T-cell (primary cell): Measurements from ENCODE around the gene AHRR. TPM values are rescaled to one million over a fixed set of nuclear protein-coding genes. Genes with fewer than 3 reads are reported as not detected.
"Not testable (repeated sequence)": the region's sequence is repeated elsewhere in the genome, so short reads cannot be mapped to it uniquely, and the experiment has no call there.

ENCODE experiments used
- ATAC-seq, 4 experiments: fragments of 200-7000 bp in 3 of 4; fragments of 150-1000 bp in 1 of 4; cut with Tn5 transposase; replicated peaks in 1 of 4; 1 replicate in 3 of 4; 2 replicates in 1 of 4; pipeline ENCODE4 v1.10.0; 2021; ENCODE audit warnings: moderate library complexity in 3 of 4, mild to moderate bottlenecking in 2 of 4, moderate number of reproducible peaks in 1 of 4
- CTCF ChIA-PET, 2 donors: fragments of 300-600 bp; sonication (Branson Sonifier 250); formaldehyde crosslinking; loops; one replicate each; lab custom pipeline; 2022; ENCODE audit warnings: antibody characterized with exemption in 2 of 2; lab: Charles Lee
- POLR2A ChIA-PET, 2 donors: fragments of 300-600 bp; sonication (Branson Sonifier 250); formaldehyde crosslinking; loops; one replicate each; lab custom pipeline; 2022; ENCODE audit warnings: antibody characterized with exemption in 2 of 2; lab: Charles Lee
- DNase-seq, 35 experiments: peaks; one replicate each; pipeline versions ENCODE4 v3.0.0 to v3.0.0-alpha.2; 2013 to 2023
- H3K27ac ChIP-seq: one replicate; pipeline ENCODE4 v1.5.1; 2013; ENCODE audit warnings: low read length
- H3K27me3 ChIP-seq, 2 experiments: replicated peaks in 1 of 2; 1 replicate in 1 of 2; 2 replicates in 1 of 2; pipeline versions ENCODE4 v1.6.1 to v1.7.0; 2013; ENCODE audit warnings: low read length in 1 of 2, mixed read lengths in 1 of 2; ENCODE audit not compliant: control insufficient read depth in 2 of 2, insufficient read depth in 2 of 2; ENCODE audit errors: extremely low read depth in 1 of 2
- H3K36me3 ChIP-seq, 2 donors: 1 replicate in 1 of 2; 2 replicates in 1 of 2; pipeline versions ENCODE4 v1.6.1 to v1.7.0; 2013; ENCODE audit warnings: low read length in 1 of 2; ENCODE audit not compliant: control insufficient read depth in 2 of 2, insufficient read depth in 1 of 2; ENCODE audit errors: extremely low read depth in 1 of 2
- H3K4me1 ChIP-seq, 2 experiments: 1 replicate in 1 of 2; 2 replicates in 1 of 2; pipeline versions ENCODE4 v1.6.1 to v1.7.0; 2013; ENCODE audit warnings: low read length in 2 of 2, mixed read lengths in 1 of 2; ENCODE audit not compliant: insufficient read depth in 2 of 2, control insufficient read depth in 1 of 2; ENCODE audit errors: extremely low read depth in 1 of 2
- H3K4me3 ChIP-seq, 2 donors: 1 replicate in 1 of 2; 2 replicates in 1 of 2; pipeline versions ENCODE4 v1.5.1 to v1.7.0; 2013; ENCODE audit warnings: mild to moderate bottlenecking in 2 of 2, low read length in 1 of 2, moderate library complexity in 1 of 2; ENCODE audit not compliant: control insufficient read depth in 1 of 2; ENCODE audit errors: extremely low read depth in 1 of 2
- H3K9me3 ChIP-seq: 2 replicates; pipeline ENCODE4 v1.7.0; 2013
- H3K27ac Mint-ChIP-seq, 2 donors: one replicate each; pipeline ENCODE4 v1.8.0; 2020 to 2021; ENCODE audit warnings: mild to moderate bottlenecking in 2 of 2, mixed read lengths in 2 of 2
- H3K27me3 Mint-ChIP-seq, 2 donors: one replicate each; pipeline ENCODE4 v1.8.0; 2021 to 2022; ENCODE audit warnings: mixed read lengths in 2 of 2
- H3K36me3 Mint-ChIP-seq: one replicate; pipeline ENCODE4 v1.8.0; 2021; ENCODE audit warnings: mixed read lengths
- H3K4me1 Mint-ChIP-seq, 3 donors: one replicate each; pipeline ENCODE4 v1.8.0; 2020 to 2022; ENCODE audit warnings: mixed read lengths in 3 of 3, mild to moderate bottlenecking in 1 of 3
- H3K4me3 Mint-ChIP-seq, 3 donors: one replicate each; pipeline ENCODE4 v1.8.0; 2020 to 2022; ENCODE audit warnings: mild to moderate bottlenecking in 3 of 3, mixed read lengths in 3 of 3, moderate library complexity in 3 of 3
- H3K9me3 Mint-ChIP-seq, 3 donors: one replicate each; pipeline ENCODE4 v1.8.0; 2020 to 2022; ENCODE audit warnings: mixed read lengths in 3 of 3
- WGBS: methylation state at CpG from one replicate; pipeline ENCODE4 v1.1.5; 2013; ENCODE audit warnings: missing lambda C conversion rate; ENCODE audit not compliant: insufficient coverage; 5-methylcytosine and 5-hydroxymethylcytosine counted together
- total RNA-seq, 35 experiments: library from RNA in 6 of 35; stranded (reverse) in 6 of 35; fragments of 120-200 nt in 1 of 35; gene quantifications; one replicate each; pipeline versions ENCODE4 v1.2.1 to v1.2.4 and lab custom pipeline; 2013 to 2026

AHRR gene
- total RNA-seq, 5 donors from 2014 or later (not counting 1 experiment from before 2014, with no cell fraction given), result 0.55 to 13.5 (median 3.4) TPM

DNA sequence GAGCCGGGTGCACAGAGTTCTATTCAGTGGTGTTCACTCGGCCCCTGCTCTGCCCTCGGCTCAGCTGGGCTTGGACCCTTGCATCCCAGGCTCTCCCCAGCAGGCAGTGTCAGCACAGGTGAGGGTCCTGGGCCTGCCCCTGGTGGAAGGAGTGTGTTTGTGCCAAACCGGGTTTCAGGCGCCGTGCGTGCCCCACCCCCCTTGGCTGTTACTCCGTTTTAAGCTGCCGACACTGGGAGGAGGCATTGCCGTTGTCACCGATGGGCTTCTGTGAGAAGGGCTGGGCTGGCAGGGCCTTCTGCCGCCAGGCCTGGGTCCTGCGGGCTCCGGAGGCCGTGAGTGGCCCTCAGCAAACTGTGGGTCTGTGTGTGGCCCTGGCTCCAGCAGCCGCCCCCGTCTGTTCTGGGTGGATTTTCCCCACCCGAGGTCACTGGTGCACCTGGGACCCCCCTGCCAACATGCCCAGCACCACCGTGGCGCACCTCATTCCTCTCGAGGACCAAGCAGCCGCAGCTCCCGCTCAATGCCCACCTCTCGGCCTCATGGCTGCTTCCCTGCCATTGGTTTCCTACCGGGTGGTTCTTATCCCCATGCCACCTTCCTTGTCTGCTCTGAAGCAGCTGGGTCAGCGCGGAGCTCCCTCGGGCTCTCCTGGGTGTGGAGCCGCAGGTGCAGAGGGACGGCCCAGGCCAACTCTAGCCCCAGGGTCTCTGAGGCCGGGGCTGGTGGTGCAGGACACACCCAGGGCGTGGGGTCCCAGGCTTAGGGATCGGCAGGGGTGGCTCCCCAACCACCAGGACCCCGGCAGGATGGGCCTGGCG lies 77.2 kb downstream of the AHRR start:
- Histone ChIP-seq H3K27me3 (peaks cover 0 to 40% of the 10 kb centered on the region in 2 experiments), H3K4me3 (no peak overlapping the region), H3K27ac (no peak overlapping the region), H3K36me3 (no peaks in the 10 kb centered on the region), H3K4me1 (peaks cover 0 to 7% of the 10 kb centered on the region in 2 experiments), H3K9me3 (no peaks in the 10 kb centered on the region)
- no peaks in the 10 kb centered on the region for H3K9me3 Mint-ChIP-seq
- POLR2A ChIA-PET, result no interaction called here
- no peaks in the 10 kb centered on the region for H3K36me3 Mint-ChIP-seq
- H3K4me1 Mint-ChIP-seq, result peaks cover 4 to 8% (median 5%) of the 10 kb centered on the region in 3 donors
- CTCF ChIA-PET, result interaction anchor here in 1 of 2 donors (0.7 kb wide), 1 partner anchor 1011 kb away, joined by 3 read pairs; no protein-coding TSS in a partner anchor
- 90% methylated on average over 30 of the region's 35 CpGs for WGBS
- peaks cover 16 to 32% of the 10 kb centered on the region in 2 donors for H3K27me3 Mint-ChIP-seq
- no peak overlapping the region for H3K27ac Mint-ChIP-seq
- no peak for ATAC-seq
- H3K4me3 Mint-ChIP-seq, result no peak overlapping the region
- DNase-seq, result peak in 2 of 35 experiments; percentile 5 to 23

- H3K36me3 ChIP-seq, result no peaks in the 10 kb centered on the region
- H3K27me3 ChIP-seq, result peaks cover 0 to 40% of the 10 kb centered on the region in 2 experiments
- WGBS, result 58% methylated on average over 32 of the region's 45 CpGs
- ChIA-PET POLR2A (no interaction called here), CTCF (no interaction called here)
- Mint-ChIP-seq H3K4me3 (peak overlapping the region in 1 of 3 donors; percentile 28), H3K4me1 (peaks cover 0 to 8% (median 5%) of the 10 kb centered on the region in 3 donors), H3K27ac (no peak overlapping the region), H3K27me3 (peaks cover 22 to 41% of the 10 kb centered on the region in 2 donors), H3K36me3 (no peaks in the 10 kb centered on the region), H3K9me3 (no peaks in the 10 kb centered on the region)
- DNase-seq (peak in 5 of 35 experiments; percentile 5 to 42 (median 33)), ATAC-seq (peak in 3 of 4 experiments; percentile 36 to 77 (median 67))
- no peaks in the 10 kb centered on the region for H3K9me3 ChIP-seq
- no peak overlapping the region for H3K4me3 ChIP-seq
- H3K27ac ChIP-seq, result no peak overlapping the region
- peaks cover 0 to 7% of the 10 kb centered on the region in 2 experiments for H3K4me1 ChIP-seq
Measured at GRCh38 chr5:399296-400281, 78.1 kb downstream of the AHRR start.

DNA sequence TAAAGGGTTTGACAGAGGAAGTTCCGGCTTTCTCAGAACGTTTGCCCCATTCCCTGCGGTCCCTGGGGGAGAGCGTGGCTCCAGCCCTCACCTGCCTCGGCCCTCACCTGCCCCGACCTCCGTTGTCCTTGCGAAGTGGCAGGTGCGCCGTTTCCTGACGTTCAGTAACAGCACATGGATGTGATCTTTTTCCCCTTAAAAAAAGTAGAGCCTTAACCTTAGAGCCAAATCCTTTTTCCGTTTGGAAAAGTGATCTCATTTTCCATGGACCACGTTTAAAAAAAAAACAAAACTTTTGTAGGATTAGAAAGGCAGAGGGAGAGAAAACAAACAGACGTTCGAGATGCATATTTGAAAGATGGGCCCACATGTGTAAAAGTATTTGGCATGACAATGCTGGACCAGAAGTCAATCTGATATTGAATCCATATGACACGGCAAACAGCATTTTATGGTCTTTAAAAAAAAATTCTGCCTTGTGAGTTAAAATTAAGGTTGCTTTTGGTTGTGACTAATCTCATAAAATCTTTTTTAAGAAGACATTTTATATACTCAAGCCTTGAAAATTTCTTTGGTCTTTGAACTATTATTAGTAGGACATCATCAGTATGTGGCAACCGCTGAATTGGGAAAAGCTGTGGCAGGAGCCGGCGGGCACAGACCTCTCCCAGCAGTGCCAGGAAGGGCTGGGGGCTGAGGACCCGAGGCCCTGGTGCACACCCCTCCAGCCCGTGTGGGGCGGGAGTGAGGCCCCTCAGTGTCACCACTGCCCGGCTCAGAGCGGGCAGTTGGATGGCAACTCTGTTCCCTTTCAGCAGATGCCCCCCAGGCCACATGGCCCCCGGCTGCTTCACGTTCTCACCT lies 79.0 kb downstream of the AHRR start:
- Histone ChIP-seq H3K27ac (no peak overlapping the region), H3K4me1 (peaks cover 0 to 7% of the 10 kb centered on the region in 2 experiments), H3K36me3 (no peaks in the 10 kb centered on the region), H3K4me3 (no peak overlapping the region), H3K9me3 (no peaks in the 10 kb centered on the region), H3K27me3 (peaks cover 0 to 49% of the 10 kb centered on the region in 2 experiments)
- CTCF ChIA-PET, result no interaction called here
- peak in 1 of 4 experiments; percentile 13 for ATAC-seq
- Mint-ChIP-seq H3K4me1 (peaks cover 0 to 8% (median 5%) of the 10 kb centered on the region in 3 donors), H3K27me3 (peaks cover 23 to 41% of the 10 kb centered on the region in 2 donors), H3K27ac (no peak overlapping the region), H3K4me3 (peak overlapping the region in 1 of 3 donors; percentile 28), H3K36me3 (no peaks in the 10 kb centered on the region), H3K9me3 (no peaks in the 10 kb centered on the region)
- POLR2A ChIA-PET, result no interaction called here
- peak in 1 of 35 experiments; percentile 3 for DNase-seq
- 55% methylated on average over 15 of the region's 26 CpGs for whole genome bisulfite sequencing

GRCh38 chr5:401146-402034 lies 79.9 kb downstream of the AHRR start:
- ATAC-seq (no peak), DNase-seq (no peak)
- Mint-ChIP-seq H3K27me3 (peaks cover 27 to 45% of the 10 kb centered on the region in 2 donors), H3K9me3 (no peaks in the 10 kb centered on the region), H3K4me3 (no peak overlapping the region), H3K4me1 (peaks cover 0 to 8% (median 5%) of the 10 kb centered on the region in 3 donors), H3K27ac (no peak overlapping the region), H3K36me3 (no peaks in the 10 kb centered on the region)
- Histone ChIP-seq H3K9me3 (no peaks in the 10 kb centered on the region), H3K36me3 (no peaks in the 10 kb centered on the region), H3K4me1 (peaks cover 0 to 7% of the 10 kb centered on the region in 2 experiments), H3K27me3 (peaks cover 0 to 52% of the 10 kb centered on the region in 2 experiments), H3K4me3 (no peak overlapping the region), H3K27ac (no peak overlapping the region)
- WGBS, result 93% methylated on average over 16 of the region's 24 CpGs
- ChIA-PET POLR2A (no interaction called here), CTCF (no interaction called here)

- H3K27ac Mint-ChIP-seq, H3K4me3 ChIP-seq, H3K9me3 Mint-ChIP-seq, H3K4me3 Mint-ChIP-seq, POLR2A ChIA-PET, H3K4me1 Mint-ChIP-seq, H3K36me3 ChIP-seq, H3K27ac ChIP-seq, DNase-seq, H3K36me3 Mint-ChIP-seq, H3K4me1 ChIP-seq, CTCF ChIA-PET, H3K9me3 ChIP-seq, ATAC-seq: not testable (repeated sequence)
- whole genome bisulfite sequencing, result 92% methylated on average over 2 of the region's 17 CpGs
- H3K27me3 ChIP-seq, result peaks cover 0 to 52% of the 10 kb centered on the region in 2 experiments
- peaks cover 27 to 45% of the 10 kb centered on the region in 2 donors for H3K27me3 Mint-ChIP-seq
Measured at GRCh38 chr5:402219-402614, 80.7 kb downstream of the AHRR start.
